GM12878 (cell line): ENCODE results near the gene TOP3A. TPM values are rescaled to one million over a fixed set of nuclear protein-coding genes. Genes with fewer than 3 reads are reported as not detected.
A peak's percentile ranks its signal among the peaks of the same experiment; 100 is the strongest.

Experiments used
- ATAC-seq: fragments of 200-7000 bp; cut with Tn5 transposase; 3 replicates; pipeline ENCODE4 v1.9.1; 2020; ENCODE audit warnings: mild to moderate bottlenecking, moderate library complexity
- BruUV-seq: library from RNA; stranded (reverse); fragments of 400-500 nt; replicated peaks from 2 replicates; lab custom pipeline; 2021; lab: Mats Ljungman, UMichigan
- CTCF ChIA-PET: fragments of 300-600 bp; sonication (Branson Sonifier 250); formaldehyde crosslinking; extraction: SDS; loops from one replicate; lab custom pipeline; 2021; ENCODE audit warnings: inconsistent platforms; lab: Yijun Ruan, JAX
- POLR2A ChIA-PET: fragments of 350-600 bp; formaldehyde crosslinking; extraction: SDS; loops from one replicate; lab custom pipeline; 2021; ENCODE audit warnings: inconsistent platforms; lab: Charles Lee
- RAD21 ChIA-PET: fragments of 300-600 bp; sonication (Branson Sonifier 250); formaldehyde crosslinking; loops from one replicate; lab custom pipeline; 2023; ENCODE audit warnings: antibody characterized with exemption; ENCODE audit not compliant: unreplicated experiment; lab: Charles Lee
- SMC1A ChIA-PET: fragments of 300-600 bp; sonication (Branson Sonifier 250); formaldehyde crosslinking; loops from one replicate; lab custom pipeline; 2023; ENCODE audit not compliant: unreplicated experiment, uncharacterized antibody; lab: Charles Lee
- DNase-seq: peaks from one replicate; pipeline ENCODE4 v3.0.0-alpha.2; 2011; ENCODE audit warnings: low read depth, low spot score
- FAIRE-seq: peaks from 3 replicates; lab custom pipeline; 2011; peaks lifted over from hg19 to GRCh38; lab: Jason Lieb, UNC
- H2AFZ ChIP-seq: 2 replicates; pipeline ENCODE4 v1.6.0; 2011; ENCODE audit warnings: low read depth, low read length, control low read depth; ENCODE audit not compliant: control insufficient read depth
- H3K27ac ChIP-seq: 2 replicates; pipeline ENCODE4 v1.5.1; 2011; ENCODE audit warnings: control low read depth; ENCODE audit not compliant: control insufficient read depth, insufficient read depth
- H3K27me3 ChIP-seq, 2 experiments: replicated peaks in 1 of 2; 2 replicates each; pipeline versions ENCODE4 v1.6.0 to v1.6.1; 2011; ENCODE audit warnings: low read length in 1 of 2; ENCODE audit not compliant: control insufficient read depth in 2 of 2, insufficient read depth in 2 of 2
- H3K36me3 ChIP-seq, 2 experiments: 2 replicates each; pipeline ENCODE4 v1.5.1; 2011; ENCODE audit warnings: low read length in 1 of 2; ENCODE audit not compliant: control insufficient read depth in 2 of 2, insufficient read depth in 2 of 2
- H3K4me1 ChIP-seq: 2 replicates; pipeline ENCODE4 v1.6.1; 2011; ENCODE audit warnings: mild to moderate bottlenecking, low read length, moderate library complexity, mixed read lengths; ENCODE audit not compliant: control insufficient read depth, insufficient read depth
- H3K4me2 ChIP-seq: 2 replicates; pipeline ENCODE4 v1.6.0; 2011; ENCODE audit warnings: control low read depth; ENCODE audit not compliant: control insufficient read depth, insufficient read depth
- H3K4me3 ChIP-seq: fragments of 200-600 bp; sonication (generic); 2 replicates; pipeline ENCODE4 v1.5.1; 2016
- H3K79me2 ChIP-seq: 2 replicates; pipeline ENCODE4 v1.6.0; 2011; ENCODE audit warnings: low read length; ENCODE audit not compliant: control insufficient read depth, insufficient read depth
- H3K9ac ChIP-seq: 2 replicates; pipeline ENCODE4 v1.8.0; 2011; ENCODE audit warnings: low read length, control low read depth, mixed read lengths; ENCODE audit not compliant: control insufficient read depth, insufficient read depth
- H3K9me3 ChIP-seq: replicated peaks from 3 replicates; pipeline ENCODE4 v1.5.1; 2011; ENCODE audit warnings: mild to moderate bottlenecking, low read length; ENCODE audit not compliant: control insufficient read depth, insufficient read depth
- H4K20me1 ChIP-seq: 2 replicates; pipeline ENCODE4 v1.6.0; 2011; ENCODE audit not compliant: control insufficient read depth, insufficient read depth
- ATF7 ChIP-seq: fragments of 450-650 bp; IDR thresholded peaks from 2 replicates; pipeline ENCODE4 v1.6.1; 2016; ENCODE audit warnings: low read depth, mild to moderate bottlenecking
- BCL11A ChIP-seq: IDR thresholded peaks from 2 replicates; pipeline ENCODE4 v1.6.1; 2011; ENCODE audit warnings: low read depth, low read length
- BRCA1 ChIP-seq: IDR thresholded peaks from 2 replicates; pipeline ENCODE4 v1.6.1; 2011; ENCODE audit warnings: low read depth, low read length, improper control_type of control experiment
- CHD1 ChIP-seq: IDR thresholded peaks from 2 replicates; pipeline ENCODE4 v1.6.1; 2012; ENCODE audit warnings: low read depth, low read length, improper control_type of control experiment
- ETV6 ChIP-seq, 2 experiments: fragments of 450-650 bp in 1 of 2; IDR thresholded peaks in 1 of 2; conservative IDR thresholded peaks in 1 of 2; 2 replicates each; pipeline ENCODE4 v1.6.1; 2014; ENCODE audit warnings: antibody characterized with exemption in 1 of 2, borderline replicate concordance in 1 of 2, low read depth in 1 of 2, mild to moderate bottlenecking in 1 of 2, moderate library complexity in 1 of 2
- EZH2 ChIP-seq: IDR thresholded peaks from 2 replicates; pipeline ENCODE4 v1.6.1; 2012; ENCODE audit warnings: low read depth, mild to moderate bottlenecking, control low read depth, inconsistent platforms, low read length, borderline replicate concordance; ENCODE audit not compliant: control insufficient read depth
- MTA3 ChIP-seq: IDR thresholded peaks from 2 replicates; pipeline ENCODE4 v1.6.1; 2012; ENCODE audit warnings: low read length, inconsistent platforms, borderline replicate concordance
- MXI1 ChIP-seq: fragments of 150-350 bp; IDR thresholded peaks from 2 replicates; pipeline ENCODE4 v1.6.1; 2011; ENCODE audit warnings: low read depth, mild to moderate bottlenecking, inconsistent platforms, low read length, improper control_type of control experiment
- MYB ChIP-seq: fragments of 150-350 bp; IDR thresholded peaks from 2 replicates; pipeline ENCODE4 v1.6.1; 2014; ENCODE audit warnings: mild to moderate bottlenecking, low read depth, low read length, borderline replicate concordance
- NR2F1 ChIP-seq: fragments of 450-650 bp; conservative IDR thresholded peaks from 2 replicates; pipeline ENCODE4 v1.6.1; 2017; ENCODE audit warnings: mild to moderate bottlenecking
- POLR2A ChIP-seq: IDR thresholded peaks from 2 replicates; pipeline ENCODE4 v1.6.1; 2011; ENCODE audit warnings: low read depth, mild to moderate bottlenecking, low read length
- POU2F2 ChIP-seq: IDR thresholded peaks from 3 replicates; pipeline ENCODE4 v1.6.1; 2011; ENCODE audit warnings: low read depth, mild to moderate bottlenecking, low read length, borderline replicate concordance
- YY1 ChIP-seq: IDR thresholded peaks from 2 replicates; pipeline ENCODE4 v1.6.1; 2011; ENCODE audit warnings: low read depth, mild to moderate bottlenecking, low read length
- ZNF384 ChIP-seq: IDR thresholded peaks from 2 replicates; pipeline ENCODE4 v1.6.1; 2012; ENCODE audit warnings: low read depth, mild to moderate bottlenecking, low read length, improper control_type of control experiment, borderline replicate concordance
- ZNF622 ChIP-seq: fragments of 450-650 bp; IDR thresholded peaks from 2 replicates; pipeline ENCODE4 v1.6.1; 2017; ENCODE audit warnings: mild to moderate bottlenecking, inconsistent platforms
- WGBS: methylation state at CpG from one replicate; pipeline ENCODE4 v1.1.6; 2016; ENCODE audit warnings: low lambda C conversion rate; ENCODE audit not compliant: insufficient replicate concordance, insufficient coverage; ENCODE audit errors: missing lambda C conversion rate; 5-methylcytosine and 5-hydroxymethylcytosine counted together
- in situ Hi-C: fragments of 300-500 bp; cut with MboI; formaldehyde crosslinking; loops from 9 replicates; pipeline ENCODE4 v1.14.3; 2018; ENCODE audit warnings: mixed read lengths
- intact Hi-C: fragments of 100-400 bp; cut with micrococcal nuclease; formaldehyde crosslinking; loops from one replicate; pipeline ENCODE4 v1.14.2; 2022; ENCODE audit not compliant: unreplicated experiment
- polyA plus RNA-seq, 11 experiments: library from polyadenylated mRNA; depleted of rRNA in 4 of 11; unstranded in 6 of 11; stranded (reverse) in 5 of 11; fragments of >200 nt; fragmentation: Nextera tagmentation in 4 of 11; fragmentation: Illumina TruSeq in 1 of 11; extraction: Ambion mirVana in 4 of 11; extraction: Trizol in 1 of 11; gene quantifications; 1 replicate in 1 of 11; 2 replicates in 10 of 11; pipeline versions ENCODE4 v1.2.1 to v1.2.3, GENCODE V29; 2011 to 2016; ENCODE audit warnings: inconsistent platforms in 2 of 11, missing spikeins in 2 of 11, low read depth in 1 of 11
- total RNA-seq, 4 experiments: library from RNA; depleted of rRNA in 3 of 4; stranded (reverse); fragments of >200 nt in 3 of 4; fragmentation: Illumina TruSeq in 1 of 4; extraction: Trizol in 1 of 4; gene quantifications; 2 replicates each; pipeline versions ENCODE4 v1.2.1 to v1.2.3, GENCODE V29; 2013 to 2021
- TF ChIP-seq, protein P1 (sequence below): IDR thresholded peaks from 2 replicates; pipeline ENCODE4 v1.6.1; 2012; ENCODE audit warnings: low read length, inconsistent platforms
- TF ChIP-seq, protein P2 (sequence below): IDR thresholded peaks from 2 replicates; pipeline ENCODE4 v1.6.1; 2012; ENCODE audit warnings: mild to moderate bottlenecking, low read depth, low read length
- TF ChIP-seq, protein P3 (sequence below): fragments of 450-650 bp; IDR thresholded peaks from 2 replicates; pipeline ENCODE4 v1.6.1; 2014; ENCODE audit warnings: mild to moderate bottlenecking

Gene TOP3A
- total and polyA plus RNA-seq, 10 of the 15 experiments (the other 5 are each of a cell fraction or from before 2014, with no cell fraction given): 4.2 to 51.9 (median 31.8) TPM

DNA sequence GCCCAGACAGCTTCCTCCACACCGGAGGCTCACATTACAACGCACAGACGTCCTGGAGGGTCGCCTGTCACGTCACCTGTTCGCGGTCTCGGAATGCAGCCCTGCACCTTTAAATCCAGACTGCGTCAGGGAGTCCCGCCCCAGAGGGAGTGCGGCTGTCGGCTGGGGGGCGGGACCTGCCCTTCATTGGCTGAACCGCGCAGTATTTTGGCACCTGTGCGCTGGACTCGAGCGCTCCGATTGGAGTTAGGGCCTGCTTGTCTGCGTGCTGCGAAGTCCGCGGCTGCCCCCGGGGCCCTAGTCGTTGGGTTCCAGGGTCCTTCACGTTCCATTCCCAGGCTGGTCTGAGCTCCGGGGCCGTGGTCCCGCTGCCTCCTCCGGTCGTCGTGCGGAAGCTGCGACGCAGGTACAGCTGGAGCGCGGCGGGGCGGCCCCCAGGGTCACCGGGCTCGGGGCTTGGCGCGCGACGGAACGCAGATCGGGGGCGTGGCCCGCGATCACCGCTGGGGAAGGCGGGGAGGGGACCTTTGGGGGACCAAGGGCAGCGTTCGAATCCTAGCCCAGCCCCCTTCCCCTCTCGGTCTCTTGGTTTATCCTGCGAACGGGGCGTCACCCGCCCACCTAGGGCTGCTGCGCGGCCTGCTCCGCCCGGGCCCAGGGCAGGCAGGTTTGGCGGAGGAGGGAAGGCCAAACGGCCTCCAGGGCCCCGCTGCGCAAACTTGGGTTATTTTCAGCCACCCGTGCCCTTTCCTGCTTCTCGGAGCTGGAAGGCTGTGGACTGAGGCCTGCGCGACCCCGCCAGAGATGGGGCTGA is 54.3 kb downstream of the TOP3A start, which contains the start of gene MIEF2:
TSS of gene MIEF2 (plus strand) at position 331 of the 814 bp plus-strand sequence. CDS start 2,059 bp downstream, outside the sequence.
- FAIRE-seq (peak; percentile 96), DNase-seq (peak; percentile 80), ATAC-seq (peak; percentile 90)
- SMC1A ChIA-PET: interaction anchor here (0.9 kb wide), 1 partner anchor 78 kb away, joined by 3 read pairs; no protein-coding TSS in a partner anchor
- H2AFZ ChIP-seq: peak within 1 kb of the TSS; percentile 96
- H3K27me3 ChIP-seq: no peaks in the 10 kb centered on the region
- H3K27ac ChIP-seq: peak within 1 kb of the TSS; percentile 82
- BruUV-seq: TSS peak; percentile 70
- H3K9me3 ChIP-seq: no peaks in the 10 kb centered on the region
- in situ Hi-C loops: no loop called here
- peak within 1 kb of the TSS; percentile 79 for H3K9ac ChIP-seq
- RAD21 ChIA-PET: interaction anchor here (1.5 kb wide), 1 partner anchor 54 kb away, joined by 3 read pairs; the partner anchor contains the start of gene TOP3A
- POLR2A ChIA-PET: interaction anchor here (0.5 to 1.7 kb wide), 2 partner anchors 54 to 100 kb away, joined by 3 to 5 read pairs; partner anchors contain the start of genes SMCR8 and TOP3A
- CTCF ChIA-PET: interaction anchor here (1.4 kb wide), 1 partner anchor 82 kb away, joined by 3 read pairs; no protein-coding TSS in a partner anchor
- under 1% methylated on average over 63 of the region's 72 CpGs for WGBS
- peak within 1 kb of the TSS; percentile 91 for H3K4me3 ChIP-seq
- no peaks in the 10 kb centered on the region for H4K20me1 ChIP-seq
- peak within 1 kb of the TSS; percentile 95 for H3K4me2 ChIP-seq
- peaks cover 14% of the 10 kb centered on the region for H3K79me2 ChIP-seq
- intact Hi-C loops: loop anchor here (2.0 kb wide), 2 partner anchors 34 to 54 kb away; partner anchors contain the start of genes SMCR8 and TOP3A
- H3K4me1 ChIP-seq: peaks cover 21% of the 10 kb centered on the region
- H3K36me3 ChIP-seq: peaks cover 4 to 6% of the 10 kb centered on the region in 2 experiments; a peak in 3 of 4 replicates
- TF ChIP-seq CHD1 (no peak), POU2F2 (0 out of 3 replicates have a peak, but pooled peaks have one; percentile 8), MXI1 (no peak; the same call in 1 of the 2 replicates), ATF7 (0 out of 2 replicates have a peak, but pooled peaks have one; percentile 36), BRCA1 (no peak), ETV6 (conservative IDR thresholded peaks at IDR 0.05 in 1 of 2, IDR thresholded peaks at IDR 0.05 in 1 of 2; ENCODE audit: borderline replicate concordance in 1 of 2, low read depth in 1 of 2) (no peak), ZNF622 (no peak), ZNF384 (no peak), BCL11A (no peak), YY1 (no peak), MYB (no peak), POLR2A (peak; percentile 77), NR2F1 (peak; percentile 91), EZH2 (no peak), MTA3 (no peak)
- TF ChIP-seq, protein P1, sequence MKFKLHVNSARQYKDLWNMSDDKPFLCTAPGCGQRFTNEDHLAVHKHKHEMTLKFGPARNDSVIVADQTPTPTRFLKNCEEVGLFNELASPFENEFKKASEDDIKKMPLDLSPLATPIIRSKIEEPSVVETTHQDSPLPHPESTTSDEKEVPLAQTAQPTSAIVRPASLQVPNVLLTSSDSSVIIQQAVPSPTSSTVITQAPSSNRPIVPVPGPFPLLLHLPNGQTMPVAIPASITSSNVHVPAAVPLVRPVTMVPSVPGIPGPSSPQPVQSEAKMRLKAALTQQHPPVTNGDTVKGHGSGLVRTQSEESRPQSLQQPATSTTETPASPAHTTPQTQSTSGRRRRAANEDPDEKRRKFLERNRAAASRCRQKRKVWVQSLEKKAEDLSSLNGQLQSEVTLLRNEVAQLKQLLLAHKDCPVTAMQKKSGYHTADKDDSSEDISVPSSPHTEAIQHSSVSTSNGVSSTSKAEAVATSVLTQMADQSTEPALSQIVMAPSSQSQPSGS: no peak
- TF ChIP-seq, protein P2, sequence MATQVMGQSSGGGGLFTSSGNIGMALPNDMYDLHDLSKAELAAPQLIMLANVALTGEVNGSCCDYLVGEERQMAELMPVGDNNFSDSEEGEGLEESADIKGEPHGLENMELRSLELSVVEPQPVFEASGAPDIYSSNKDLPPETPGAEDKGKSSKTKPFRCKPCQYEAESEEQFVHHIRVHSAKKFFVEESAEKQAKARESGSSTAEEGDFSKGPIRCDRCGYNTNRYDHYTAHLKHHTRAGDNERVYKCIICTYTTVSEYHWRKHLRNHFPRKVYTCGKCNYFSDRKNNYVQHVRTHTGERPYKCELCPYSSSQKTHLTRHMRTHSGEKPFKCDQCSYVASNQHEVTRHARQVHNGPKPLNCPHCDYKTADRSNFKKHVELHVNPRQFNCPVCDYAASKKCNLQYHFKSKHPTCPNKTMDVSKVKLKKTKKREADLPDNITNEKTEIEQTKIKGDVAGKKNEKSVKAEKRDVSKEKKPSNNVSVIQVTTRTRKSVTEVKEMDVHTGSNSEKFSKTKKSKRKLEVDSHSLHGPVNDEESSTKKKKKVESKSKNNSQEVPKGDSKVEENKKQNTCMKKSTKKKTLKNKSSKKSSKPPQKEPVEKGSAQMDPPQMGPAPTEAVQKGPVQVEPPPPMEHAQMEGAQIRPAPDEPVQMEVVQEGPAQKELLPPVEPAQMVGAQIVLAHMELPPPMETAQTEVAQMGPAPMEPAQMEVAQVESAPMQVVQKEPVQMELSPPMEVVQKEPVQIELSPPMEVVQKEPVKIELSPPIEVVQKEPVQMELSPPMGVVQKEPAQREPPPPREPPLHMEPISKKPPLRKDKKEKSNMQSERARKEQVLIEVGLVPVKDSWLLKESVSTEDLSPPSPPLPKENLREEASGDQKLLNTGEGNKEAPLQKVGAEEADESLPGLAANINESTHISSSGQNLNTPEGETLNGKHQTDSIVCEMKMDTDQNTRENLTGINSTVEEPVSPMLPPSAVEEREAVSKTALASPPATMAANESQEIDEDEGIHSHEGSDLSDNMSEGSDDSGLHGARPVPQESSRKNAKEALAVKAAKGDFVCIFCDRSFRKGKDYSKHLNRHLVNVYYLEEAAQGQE: no peak
- TF ChIP-seq, protein P3, sequence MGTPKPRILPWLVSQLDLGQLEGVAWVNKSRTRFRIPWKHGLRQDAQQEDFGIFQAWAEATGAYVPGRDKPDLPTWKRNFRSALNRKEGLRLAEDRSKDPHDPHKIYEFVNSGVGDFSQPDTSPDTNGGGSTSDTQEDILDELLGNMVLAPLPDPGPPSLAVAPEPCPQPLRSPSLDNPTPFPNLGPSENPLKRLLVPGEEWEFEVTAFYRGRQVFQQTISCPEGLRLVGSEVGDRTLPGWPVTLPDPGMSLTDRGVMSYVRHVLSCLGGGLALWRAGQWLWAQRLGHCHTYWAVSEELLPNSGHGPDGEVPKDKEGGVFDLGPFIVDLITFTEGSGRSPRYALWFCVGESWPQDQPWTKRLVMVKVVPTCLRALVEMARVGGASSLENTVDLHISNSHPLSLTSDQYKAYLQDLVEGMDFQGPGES: peak; percentile 69
